MCF 10A (cell line): ENCODE data around the gene LPP. TPM values are rescaled to one million over a fixed set of nuclear protein-coding genes. Genes with fewer than 3 reads are reported as not detected.

Source experiments
- BruUV-seq: library from RNA; stranded (reverse); fragments of 400-500 nt; replicated peaks from 2 replicates; lab custom pipeline; 2021; lab: Mats Ljungman, UMichigan
- CTCF ChIA-PET: fragments of 300-600 bp; sonication (Branson Sonifier 250); formaldehyde crosslinking; extraction: SDS; loops from one replicate; lab custom pipeline; 2021; ENCODE audit warnings: antibody characterized with exemption, inconsistent platforms; lab: Yijun Ruan, JAX
- POLR2A ChIA-PET: fragments of 300-600, 350-650 bp; sonication (Branson Sonifier 250); formaldehyde crosslinking; extraction: SDS; loops from one replicate; lab custom pipeline; 2020; ENCODE audit warnings: antibody characterized with exemption, inconsistent platforms; lab: Yijun Ruan, JAX
- DNase-seq: peaks from one replicate; pipeline ENCODE4 v3.0.0-alpha.2; 2018; ENCODE audit not compliant: unreplicated experiment
- H3K27ac Mint-ChIP-seq: one replicate; pipeline ENCODE4 v1.8.0; 2022; ENCODE audit warnings: mild to moderate bottlenecking, low read depth, mixed read lengths; ENCODE audit not compliant: unreplicated experiment
- H3K27me3 Mint-ChIP-seq: one replicate; pipeline ENCODE4 v1.8.0; 2022; ENCODE audit warnings: mixed read lengths; ENCODE audit not compliant: insufficient read depth, unreplicated experiment
- H3K36me3 Mint-ChIP-seq: one replicate; pipeline ENCODE4 v1.8.0; 2022; ENCODE audit warnings: mild to moderate bottlenecking, moderate library complexity, mixed read lengths; ENCODE audit not compliant: insufficient read depth, unreplicated experiment
- H3K4me1 Mint-ChIP-seq: one replicate; pipeline ENCODE4 v1.8.0; 2022; ENCODE audit warnings: mixed read lengths; ENCODE audit not compliant: insufficient read depth, unreplicated experiment
- H3K4me3 Mint-ChIP-seq: one replicate; pipeline ENCODE4 v1.8.0; 2022; ENCODE audit warnings: mild to moderate bottlenecking, moderate library complexity, mixed read lengths; ENCODE audit not compliant: unreplicated experiment
- H3K9me3 Mint-ChIP-seq: one replicate; pipeline ENCODE4 v1.8.0; 2022; ENCODE audit warnings: mixed read lengths; ENCODE audit not compliant: unreplicated experiment
- intact Hi-C: fragments of 100-400 bp; cut with micrococcal nuclease; formaldehyde crosslinking; loops from 2 replicates; pipeline ENCODE4 v1.14.1; 2022
- total RNA-seq: library from RNA; stranded (reverse); gene quantifications from 2 replicates; pipeline ENCODE4 v1.2.3, GENCODE V29; 2022
- TF ChIP-seq, protein P1 (sequence below): fragments of 200-600 bp; IDR thresholded peaks from one replicate; pipeline ENCODE4 v1.8.0; 2022; ENCODE audit warnings: antibody characterized with exemption, mild to moderate bottlenecking; ENCODE audit not compliant: unreplicated experiment

LPP gene
- total RNA-seq, 1 experiment from 2014 or later = 117 TPM

DNA sequence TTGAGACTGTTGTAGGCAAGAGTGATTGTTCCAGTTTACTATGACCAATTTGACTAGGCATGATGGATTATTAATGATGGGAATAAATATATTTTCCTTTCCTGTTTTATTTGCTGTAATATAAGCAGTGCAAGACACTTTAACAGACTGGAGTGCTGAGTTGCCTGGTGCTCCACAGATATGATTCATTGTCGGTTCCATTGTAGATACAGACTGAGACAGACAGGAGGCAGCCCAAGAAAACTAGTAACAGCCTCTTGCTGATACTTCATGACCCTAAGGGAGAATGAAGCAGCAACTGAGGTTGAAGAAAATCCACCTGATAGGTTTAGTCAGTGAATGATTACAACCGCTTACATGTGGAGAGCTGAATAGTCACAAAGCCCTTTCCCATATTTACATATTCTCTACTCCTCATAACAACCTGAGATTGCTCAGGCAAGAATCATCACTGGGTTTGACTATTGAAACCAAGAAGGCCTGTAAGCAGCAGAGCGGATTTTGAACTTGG is 782.7 kb downstream of the LPP start:
- no peaks in the 10 kb centered on the region for H3K36me3 Mint-ChIP-seq
- H3K27me3 Mint-ChIP-seq = no peaks in the 10 kb centered on the region
- no TSS peak for BruUV-seq
- ChIA-PET CTCF (interaction anchor here (0.5 to 0.6 kb wide), 3 partner anchors 8 to 118 kb away, joined by 3 read pairs; no protein-coding TSS in a partner anchor), POLR2A (interaction anchor here (0.7 to 1.1 kb wide), 2 partner anchors 14 to 588 kb away, joined by 3 read pairs; no protein-coding TSS in a partner anchor)
- DNase-seq = no peak
- peaks cover 9% of the 10 kb centered on the region for H3K9me3 Mint-ChIP-seq
- H3K27ac Mint-ChIP-seq = no peak overlapping the region
- H3K4me1 Mint-ChIP-seq = no peaks in the 10 kb centered on the region
- H3K4me3 Mint-ChIP-seq = no peak overlapping the region
- TF ChIP-seq, protein P1, sequence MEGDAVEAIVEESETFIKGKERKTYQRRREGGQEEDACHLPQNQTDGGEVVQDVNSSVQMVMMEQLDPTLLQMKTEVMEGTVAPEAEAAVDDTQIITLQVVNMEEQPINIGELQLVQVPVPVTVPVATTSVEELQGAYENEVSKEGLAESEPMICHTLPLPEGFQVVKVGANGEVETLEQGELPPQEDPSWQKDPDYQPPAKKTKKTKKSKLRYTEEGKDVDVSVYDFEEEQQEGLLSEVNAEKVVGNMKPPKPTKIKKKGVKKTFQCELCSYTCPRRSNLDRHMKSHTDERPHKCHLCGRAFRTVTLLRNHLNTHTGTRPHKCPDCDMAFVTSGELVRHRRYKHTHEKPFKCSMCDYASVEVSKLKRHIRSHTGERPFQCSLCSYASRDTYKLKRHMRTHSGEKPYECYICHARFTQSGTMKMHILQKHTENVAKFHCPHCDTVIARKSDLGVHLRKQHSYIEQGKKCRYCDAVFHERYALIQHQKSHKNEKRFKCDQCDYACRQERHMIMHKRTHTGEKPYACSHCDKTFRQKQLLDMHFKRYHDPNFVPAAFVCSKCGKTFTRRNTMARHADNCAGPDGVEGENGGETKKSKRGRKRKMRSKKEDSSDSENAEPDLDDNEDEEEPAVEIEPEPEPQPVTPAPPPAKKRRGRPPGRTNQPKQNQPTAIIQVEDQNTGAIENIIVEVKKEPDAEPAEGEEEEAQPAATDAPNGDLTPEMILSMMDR = no peak
- intact Hi-C loops = no loop called here

DNA sequence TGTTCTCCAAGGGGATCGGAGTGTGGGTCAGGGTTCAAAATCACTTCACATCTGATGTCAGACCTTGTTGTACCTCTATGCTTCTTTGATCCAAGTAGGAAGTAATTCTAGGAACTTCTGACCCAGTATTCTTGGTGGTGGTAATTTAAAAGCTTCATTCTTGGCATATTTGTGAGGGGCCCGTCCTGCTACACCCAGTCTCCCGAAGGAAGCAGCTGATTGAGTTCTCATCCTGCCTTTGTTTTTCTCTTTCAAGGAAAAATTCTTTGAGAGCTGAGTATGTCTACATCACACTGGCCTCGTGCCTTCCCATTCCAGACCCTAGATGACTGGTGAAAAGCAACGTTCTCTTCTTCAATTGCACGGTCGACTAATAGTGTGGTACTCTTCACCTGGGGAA is 783.4 kb downstream of the LPP start:
- CTCF ChIA-PET = interaction anchor here (0.5 to 1.5 kb wide), 4 partner anchors 13 to 1199 kb away, joined by 3 to 7 read pairs (median 4); no protein-coding TSS in a partner anchor
- Mint-ChIP-seq H3K27me3 (no peaks in the 10 kb centered on the region), H3K36me3 (no peaks in the 10 kb centered on the region), H3K4me1 (peaks cover under 1% of the 10 kb centered on the region), H3K9me3 (peaks cover 9% of the 10 kb centered on the region), H3K27ac (no peak overlapping the region), H3K4me3 (no peak overlapping the region)
- POLR2A ChIA-PET = interaction anchor here (0.6 to 1.1 kb wide), 3 partner anchors 13 to 265 kb away, joined by 3 read pairs; no protein-coding TSS in a partner anchor
- intact Hi-C loops = no loop called here
- TF ChIP-seq, protein P1 = no peak
- BruUV-seq = no TSS peak
- DNase-seq = no peak

DNA sequence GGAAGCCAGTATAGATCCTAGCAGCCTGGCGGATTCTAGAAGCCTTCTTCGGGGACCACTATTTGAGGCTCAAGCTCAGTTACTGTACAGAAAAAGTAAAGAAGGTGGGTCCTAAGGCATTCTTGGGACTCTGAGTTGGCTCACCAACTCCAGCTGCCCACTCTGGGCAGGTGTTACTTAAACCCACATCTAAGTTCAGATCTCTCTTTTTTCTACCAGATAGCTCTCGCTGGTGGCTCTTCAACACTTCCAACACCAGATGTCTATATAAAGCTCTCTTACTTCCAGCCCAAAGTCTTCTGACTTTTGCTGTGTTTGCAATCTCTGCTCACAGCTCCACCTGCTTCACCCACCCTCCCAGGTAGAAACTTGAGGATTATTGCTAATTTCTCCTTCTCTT is 785.0 kb downstream of the LPP start:
- H3K27me3 Mint-ChIP-seq = no peaks in the 10 kb centered on the region
- intact Hi-C loops = no loop called here
- ChIA-PET CTCF (interaction anchor here (0.5 to 0.8 kb wide), 4 partner anchors 156 to 1199 kb away, joined by 3 read pairs; no protein-coding TSS in a partner anchor), POLR2A (interaction anchor here (0.7 to 1.1 kb wide), 2 partner anchors 41 to 353 kb away, joined by 3 to 5 read pairs; no protein-coding TSS in a partner anchor)
- BruUV-seq = no TSS peak
- no peak overlapping the region for H3K4me3 Mint-ChIP-seq
- peaks cover 13% of the 10 kb centered on the region for H3K9me3 Mint-ChIP-seq
- H3K4me1 Mint-ChIP-seq = peaks cover 10% of the 10 kb centered on the region
- no peak for DNase-seq
- TF ChIP-seq, protein P1 = no peak
- no peak overlapping the region for H3K27ac Mint-ChIP-seq
- no peaks in the 10 kb centered on the region for H3K36me3 Mint-ChIP-seq

DNA sequence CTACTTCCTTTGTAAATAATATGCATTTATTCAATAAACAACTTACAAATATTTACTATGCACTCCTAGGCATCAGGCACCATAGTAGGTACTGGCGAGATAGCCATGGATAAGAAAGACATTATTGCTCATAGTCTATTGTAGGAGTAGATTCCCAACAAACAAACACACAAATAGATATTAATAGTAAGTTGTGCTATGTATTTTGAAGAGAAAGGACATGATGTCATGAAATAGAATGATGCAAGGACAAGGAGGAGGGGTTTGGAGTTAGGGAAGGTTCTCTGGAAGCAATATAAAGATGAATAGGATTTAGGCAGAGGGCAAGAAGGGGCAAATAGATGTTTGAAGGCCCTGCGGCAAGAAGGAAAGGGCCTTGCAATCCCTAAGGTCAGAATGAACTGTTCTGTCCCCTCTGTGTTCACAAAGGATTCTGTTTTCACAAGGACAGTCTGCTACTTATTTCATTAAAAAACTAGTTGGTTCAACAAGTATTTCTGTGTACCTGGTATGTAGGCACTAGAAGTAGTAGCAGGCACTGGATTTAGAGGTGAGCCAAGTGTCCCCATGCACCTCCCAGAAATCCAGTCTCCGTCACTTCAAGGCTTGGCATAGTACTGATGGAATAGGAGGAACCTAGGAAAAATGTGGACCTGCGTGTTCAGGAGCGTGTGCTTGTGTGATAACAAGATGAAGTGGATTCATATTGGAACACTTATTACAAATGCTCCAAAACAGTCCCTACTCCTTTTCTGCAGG is 786.0 kb downstream of the LPP start:
- Mint-ChIP-seq H3K27ac (no peak overlapping the region), H3K36me3 (no peaks in the 10 kb centered on the region), H3K9me3 (peaks cover 13% of the 10 kb centered on the region), H3K27me3 (no peaks in the 10 kb centered on the region), H3K4me3 (no peak overlapping the region), H3K4me1 (peaks cover 20% of the 10 kb centered on the region)
- TF ChIP-seq, protein P1 = no peak
- POLR2A ChIA-PET = interaction anchor here (1.1 kb wide), 1 partner anchor 9 kb away, joined by 3 read pairs; no protein-coding TSS in a partner anchor
- DNase-seq = no peak
- CTCF ChIA-PET = interaction anchor here (0.6 kb wide), 1 partner anchor 468 kb away, joined by 3 read pairs; no protein-coding TSS in a partner anchor
- intact Hi-C loops = no loop called here
- no TSS peak for BruUV-seq
